PC-9 (cell line): ENCODE results near the gene ANKRD66. TPM values are rescaled to one million over a fixed set of nuclear protein-coding genes. Genes with fewer than 3 reads are reported as not detected.

Experiments
- BruUV-seq: library from RNA; stranded (reverse); fragments of 400-500 nt; replicated peaks from 2 replicates; lab custom pipeline; 2021; lab: Mats Ljungman, UMichigan
- CTCF ChIA-PET: fragments of 300-600 bp; sonication (Branson Sonifier 250); formaldehyde crosslinking; loops from one replicate; lab custom pipeline; 2022; ENCODE audit warnings: antibody characterized with exemption; lab: Charles Lee
- POLR2A ChIA-PET: fragments of 300-600 bp; sonication (Branson Sonifier 250); formaldehyde crosslinking; loops from one replicate; lab custom pipeline; 2022; ENCODE audit warnings: antibody characterized with exemption; ENCODE audit not compliant: unreplicated experiment; lab: Charles Lee
- DNase-seq, 2 experiments: peaks; one replicate each; pipeline versions ENCODE4 v3.0.0 to v3.0.0-alpha.2; 2015 to 2022; ENCODE audit warnings: mixed read lengths in 1 of 2
- H2AFZ ChIP-seq: fragments of 200-600 bp; sonication (generic); 2 replicates; pipeline ENCODE4 v1.8.1; 2017; ENCODE audit warnings: antibody characterized with exemption
- H3F3A ChIP-seq: fragments of 200-600 bp; sonication (generic); 2 replicates; pipeline ENCODE4 v1.8.1; 2017; ENCODE audit warnings: antibody characterized with exemption, mild to moderate bottlenecking, low read depth; ENCODE audit not compliant: insufficient read depth
- H3K27ac ChIP-seq: fragments of 200-600 bp; sonication (generic); 2 replicates; pipeline ENCODE4 v1.6.1; 2016; ENCODE audit warnings: mixed run types
- H3K27me3 ChIP-seq: fragments of 200-600 bp; sonication (generic); 2 replicates; pipeline ENCODE4 v1.6.1; 2016; ENCODE audit warnings: low read depth, mixed run types; ENCODE audit not compliant: insufficient read depth
- H3K36me3 ChIP-seq: fragments of 200-600 bp; sonication (generic); 2 replicates; pipeline ENCODE4 v1.6.1; 2016; ENCODE audit warnings: low read depth, mixed run types
- H3K4me1 ChIP-seq: fragments of 200-600 bp; sonication (generic); replicated peaks from 2 replicates; pipeline ENCODE4 v1.6.1; 2016; ENCODE audit warnings: mixed run types; ENCODE audit not compliant: insufficient read depth
- H3K4me2 ChIP-seq: fragments of 200-600 bp; sonication (generic); 2 replicates; pipeline ENCODE4 v1.6.1; 2017; ENCODE audit warnings: mixed run types
- H3K4me3 ChIP-seq: fragments of 200-600 bp; sonication (generic); 2 replicates; pipeline ENCODE4 v1.6.1; 2016; ENCODE audit warnings: mixed run types
- H3K79me2 ChIP-seq: fragments of 200-600 bp; sonication (generic); 2 replicates; pipeline ENCODE4 v1.6.1; 2017; ENCODE audit warnings: low read depth, mixed run types
- H3K9me2 ChIP-seq: fragments of 200-600 bp; sonication (generic); 2 replicates; pipeline ENCODE4 v1.8.1; 2017; ENCODE audit warnings: mild to moderate bottlenecking; ENCODE audit not compliant: insufficient read depth
- H3K9me3 ChIP-seq: fragments of 200-600 bp; sonication (generic); 2 replicates; pipeline ENCODE4 v1.8.1; 2016; ENCODE audit warnings: low read depth; ENCODE audit not compliant: insufficient read depth
- H4K20me1 ChIP-seq: fragments of 200-600 bp; sonication (generic); 2 replicates; pipeline ENCODE4 v1.8.1; 2017; ENCODE audit not compliant: insufficient read depth
- CTCF ChIP-seq: fragments of 200-600 bp; sonication (generic); conservative IDR thresholded peaks from 2 replicates; pipeline ENCODE4 v1.6.1; 2017; ENCODE audit warnings: mixed run types, antibody characterized with exemption, mild to moderate bottlenecking, moderate library complexity
- EZH2 ChIP-seq: fragments of 200-600 bp; sonication (generic); IDR thresholded peaks from 2 replicates; pipeline ENCODE4 v1.8.0; 2017; ENCODE audit warnings: antibody characterized with exemption, low read depth
- intact Hi-C: fragments of 100-400 bp; cut with micrococcal nuclease; formaldehyde crosslinking; loops from one replicate; pipeline ENCODE4 v1.10.0; 2022; ENCODE audit not compliant: unreplicated experiment
- total RNA-seq: library from RNA; stranded (reverse); gene quantifications from 2 replicates; pipeline ENCODE4 v1.2.3, GENCODE V29; 2021

Gene ANKRD66
- total RNA-seq, 1 experiment from 2014 or later: not detected

- Histone ChIP-seq H3K27ac (no peak overlapping the region), H2AFZ (no peak overlapping the region), H3K4me2 (no peak overlapping the region), H3K9me3 (0 out of 2 replicates have a peak, but pooled peaks cover 3% of the 10 kb centered on the region), H3K36me3 (no peaks in the 10 kb centered on the region), H3K4me1 (peaks cover 12% of the 10 kb centered on the region), H3F3A (no peaks in the 10 kb centered on the region), H3K9me2 (no peaks in the 10 kb centered on the region), H4K20me1 (no peaks in the 10 kb centered on the region), H3K4me3 (no peak overlapping the region), H3K27me3 (no peaks in the 10 kb centered on the region), H3K79me2 (no peaks in the 10 kb centered on the region)
- TF ChIP-seq EZH2: no peak
- TF ChIP-seq CTCF: no peak
- CTCF ChIA-PET: interaction anchor here (0.5 to 0.7 kb wide), 2 partner anchors 77 to 397 kb away, joined by 3 read pairs; no protein-coding TSS in a partner anchor
- POLR2A ChIA-PET: no interaction called here
- intact Hi-C loops: loop anchor here (10.0 kb wide), 1 partner anchor 288 kb away; no protein-coding TSS in a partner anchor
- DNase-seq: no peak
- BruUV-seq: no TSS peak
Measured at GRCh38 chr6:46706464-46706863, 40.3 kb upstream of the ANKRD66 start.

GRCh38 chr6:46711491-46711890 lies 35.2 kb upstream of the ANKRD66 start:
- Histone ChIP-seq H3K9me3 (0 out of 2 replicates have a peak, but pooled peaks cover 6% of the 10 kb centered on the region), H3K9me2 (no peaks in the 10 kb centered on the region), H3K4me1 (no peaks in the 10 kb centered on the region), H3K27me3 (no peaks in the 10 kb centered on the region), H2AFZ (no peak overlapping the region), H3K36me3 (no peaks in the 10 kb centered on the region), H3K4me3 (no peak overlapping the region), H3K79me2 (no peaks in the 10 kb centered on the region), H3K4me2 (no peak overlapping the region), H3K27ac (no peak overlapping the region), H4K20me1 (no peaks in the 10 kb centered on the region), H3F3A (no peaks in the 10 kb centered on the region)
- TF ChIP-seq EZH2 (no peak), CTCF (no peak)
- DNase-seq: no peak
- no TSS peak for BruUV-seq
- ChIA-PET CTCF (no interaction called here), POLR2A (no interaction called here)
- intact Hi-C loops: loop anchor here (10.0 kb wide), 1 partner anchor 603 kb away; no protein-coding TSS in a partner anchor

GRCh38 chr6:46715141-46715540 lies 31.6 kb upstream of the ANKRD66 start:
- intact Hi-C loops: loop anchor here (10.0 kb wide), 1 partner anchor 600 kb away; no protein-coding TSS in a partner anchor
- H3F3A ChIP-seq: no peaks in the 10 kb centered on the region
- H3K4me2 ChIP-seq: no peak overlapping the region
- ChIA-PET POLR2A (interaction anchor here (0.7 kb wide), 1 partner anchor 90 kb away, joined by 5 read pairs; no protein-coding TSS in a partner anchor), CTCF (no interaction called here)
- no peak overlapping the region for H3K27ac ChIP-seq
- no peaks in the 10 kb centered on the region for H3K36me3 ChIP-seq
- H3K4me1 ChIP-seq: no peaks in the 10 kb centered on the region
- no TSS peak for BruUV-seq
- 0 out of 2 replicates have a peak, but pooled peaks cover 3% of the 10 kb centered on the region for H3K9me3 ChIP-seq
- no peaks in the 10 kb centered on the region for H3K79me2 ChIP-seq
- H2AFZ ChIP-seq: no peak overlapping the region
- no peak overlapping the region for H3K4me3 ChIP-seq
- no peaks in the 10 kb centered on the region for H3K9me2 ChIP-seq
- no peaks in the 10 kb centered on the region for H3K27me3 ChIP-seq
- TF ChIP-seq EZH2 (no peak), CTCF (no peak)
- no peaks in the 10 kb centered on the region for H4K20me1 ChIP-seq
- no peak for DNase-seq
